Ovary (tissue), 3 donors: ENCODE data around the gene KCNG2.

ENCODE experiments used
- EP300 ChIP-seq: sonication (generic); formaldehyde crosslinking; IDR thresholded peaks from one replicate; pipeline ENCODE4 v1.6.1; 2017; ENCODE audit warnings: antibody characterized with exemption
- POLR2A ChIP-seq: fragments of 450-650 bp; IDR thresholded peaks from one replicate; pipeline ENCODE4 v1.6.1; 2017; ENCODE audit warnings: antibody characterized with exemption, mild to moderate bottlenecking, moderate library complexity
- TF ChIP-seq, protein P1 (sequence below), 3 donors: fragments of 450-650 bp in 2 of 3; fragments of 200-600 bp in 1 of 3; IDR thresholded peaks; one replicate each; pipeline versions ENCODE4 v1.5.1 to v1.8.0; 2016 to 2022; ENCODE audit warnings: antibody characterized with exemption in 3 of 3, mild to moderate bottlenecking in 1 of 3
- donor health status: DM: no; HTN: no; CAD: no.

- TF ChIP-seq, protein P1, sequence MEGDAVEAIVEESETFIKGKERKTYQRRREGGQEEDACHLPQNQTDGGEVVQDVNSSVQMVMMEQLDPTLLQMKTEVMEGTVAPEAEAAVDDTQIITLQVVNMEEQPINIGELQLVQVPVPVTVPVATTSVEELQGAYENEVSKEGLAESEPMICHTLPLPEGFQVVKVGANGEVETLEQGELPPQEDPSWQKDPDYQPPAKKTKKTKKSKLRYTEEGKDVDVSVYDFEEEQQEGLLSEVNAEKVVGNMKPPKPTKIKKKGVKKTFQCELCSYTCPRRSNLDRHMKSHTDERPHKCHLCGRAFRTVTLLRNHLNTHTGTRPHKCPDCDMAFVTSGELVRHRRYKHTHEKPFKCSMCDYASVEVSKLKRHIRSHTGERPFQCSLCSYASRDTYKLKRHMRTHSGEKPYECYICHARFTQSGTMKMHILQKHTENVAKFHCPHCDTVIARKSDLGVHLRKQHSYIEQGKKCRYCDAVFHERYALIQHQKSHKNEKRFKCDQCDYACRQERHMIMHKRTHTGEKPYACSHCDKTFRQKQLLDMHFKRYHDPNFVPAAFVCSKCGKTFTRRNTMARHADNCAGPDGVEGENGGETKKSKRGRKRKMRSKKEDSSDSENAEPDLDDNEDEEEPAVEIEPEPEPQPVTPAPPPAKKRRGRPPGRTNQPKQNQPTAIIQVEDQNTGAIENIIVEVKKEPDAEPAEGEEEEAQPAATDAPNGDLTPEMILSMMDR (IDR thresholded peaks at IDR 0.05): no peak
- no peak for TF ChIP-seq EP300
- no peak for TF ChIP-seq POLR2A
Observed at GRCh38 chr18:79805926-79806487, 8.3 kb downstream of the KCNG2 start.
